Neural cell (in vitro differentiated cells): Measurements from ENCODE around the gene CCL24.

ENCODE experiments used
- CTCF ChIP-seq: fragments of 450-650 bp; IDR thresholded peaks from 2 replicates; pipeline ENCODE4 v1.5.1; 2014; ENCODE audit warnings: antibody characterized with exemption, mild to moderate bottlenecking, moderate library complexity; ENCODE audit not compliant: poor library complexity, severe bottlenecking
- EZH2 ChIP-seq: fragments of 200-600, 300-800 bp; shearing (Covaris generic), sonication (generic); IDR thresholded peaks from 2 replicates; pipeline ENCODE4 v1.6.1; 2014; ENCODE audit warnings: antibody characterized with exemption, low read length, borderline replicate concordance, mild to moderate bottlenecking; ENCODE audit not compliant: insufficient read depth, poor library complexity, severe bottlenecking
- POLR2AphosphoS5 ChIP-seq: IDR thresholded peaks from 2 replicates; pipeline ENCODE4 v1.6.1; 2012
- RAD21 ChIP-seq: fragments of 450-650 bp; conservative IDR thresholded peaks from 2 replicates; pipeline ENCODE4 v1.6.1; 2014; ENCODE audit warnings: antibody characterized with exemption, mild to moderate bottlenecking, moderate library complexity
- TF ChIP-seq, protein P1 (sequence below): IDR thresholded peaks from 2 replicates; pipeline ENCODE4 v1.6.1; 2012; ENCODE audit warnings: borderline replicate concordance

- TF ChIP-seq CTCF, result no peak
- no peak for TF ChIP-seq RAD21
- TF ChIP-seq, protein P1, sequence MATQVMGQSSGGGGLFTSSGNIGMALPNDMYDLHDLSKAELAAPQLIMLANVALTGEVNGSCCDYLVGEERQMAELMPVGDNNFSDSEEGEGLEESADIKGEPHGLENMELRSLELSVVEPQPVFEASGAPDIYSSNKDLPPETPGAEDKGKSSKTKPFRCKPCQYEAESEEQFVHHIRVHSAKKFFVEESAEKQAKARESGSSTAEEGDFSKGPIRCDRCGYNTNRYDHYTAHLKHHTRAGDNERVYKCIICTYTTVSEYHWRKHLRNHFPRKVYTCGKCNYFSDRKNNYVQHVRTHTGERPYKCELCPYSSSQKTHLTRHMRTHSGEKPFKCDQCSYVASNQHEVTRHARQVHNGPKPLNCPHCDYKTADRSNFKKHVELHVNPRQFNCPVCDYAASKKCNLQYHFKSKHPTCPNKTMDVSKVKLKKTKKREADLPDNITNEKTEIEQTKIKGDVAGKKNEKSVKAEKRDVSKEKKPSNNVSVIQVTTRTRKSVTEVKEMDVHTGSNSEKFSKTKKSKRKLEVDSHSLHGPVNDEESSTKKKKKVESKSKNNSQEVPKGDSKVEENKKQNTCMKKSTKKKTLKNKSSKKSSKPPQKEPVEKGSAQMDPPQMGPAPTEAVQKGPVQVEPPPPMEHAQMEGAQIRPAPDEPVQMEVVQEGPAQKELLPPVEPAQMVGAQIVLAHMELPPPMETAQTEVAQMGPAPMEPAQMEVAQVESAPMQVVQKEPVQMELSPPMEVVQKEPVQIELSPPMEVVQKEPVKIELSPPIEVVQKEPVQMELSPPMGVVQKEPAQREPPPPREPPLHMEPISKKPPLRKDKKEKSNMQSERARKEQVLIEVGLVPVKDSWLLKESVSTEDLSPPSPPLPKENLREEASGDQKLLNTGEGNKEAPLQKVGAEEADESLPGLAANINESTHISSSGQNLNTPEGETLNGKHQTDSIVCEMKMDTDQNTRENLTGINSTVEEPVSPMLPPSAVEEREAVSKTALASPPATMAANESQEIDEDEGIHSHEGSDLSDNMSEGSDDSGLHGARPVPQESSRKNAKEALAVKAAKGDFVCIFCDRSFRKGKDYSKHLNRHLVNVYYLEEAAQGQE, result no peak
- no peak for TF ChIP-seq EZH2
- no peak for TF ChIP-seq POLR2AphosphoS5
Observed at GRCh38 chr7:75771224-75771623, 42.4 kb downstream of the CCL24 start.
